NCI-H2029 (cell line): ENCODE data around the gene ILK.

Source experiments
- DNase-seq: peaks from one replicate; lab custom pipeline; 2025; lab: John Stamatoyannopoulos, UW

Gene ILK

GRCh38 chr11:6603287-6604080 is at the start of gene ILK, which contains the start of gene RRP8:
Gene ILK, plus strand, starts transcription at chr11:6603774. Its CDS starts 498 bp downstream, at chr11:6604272.
Gene RRP8, minus strand, starts transcription at chr11:6603616. Its CDS starts 114 bp downstream, at chr11:6603502.
- DNase-seq, result peak; percentile 85

DNA sequence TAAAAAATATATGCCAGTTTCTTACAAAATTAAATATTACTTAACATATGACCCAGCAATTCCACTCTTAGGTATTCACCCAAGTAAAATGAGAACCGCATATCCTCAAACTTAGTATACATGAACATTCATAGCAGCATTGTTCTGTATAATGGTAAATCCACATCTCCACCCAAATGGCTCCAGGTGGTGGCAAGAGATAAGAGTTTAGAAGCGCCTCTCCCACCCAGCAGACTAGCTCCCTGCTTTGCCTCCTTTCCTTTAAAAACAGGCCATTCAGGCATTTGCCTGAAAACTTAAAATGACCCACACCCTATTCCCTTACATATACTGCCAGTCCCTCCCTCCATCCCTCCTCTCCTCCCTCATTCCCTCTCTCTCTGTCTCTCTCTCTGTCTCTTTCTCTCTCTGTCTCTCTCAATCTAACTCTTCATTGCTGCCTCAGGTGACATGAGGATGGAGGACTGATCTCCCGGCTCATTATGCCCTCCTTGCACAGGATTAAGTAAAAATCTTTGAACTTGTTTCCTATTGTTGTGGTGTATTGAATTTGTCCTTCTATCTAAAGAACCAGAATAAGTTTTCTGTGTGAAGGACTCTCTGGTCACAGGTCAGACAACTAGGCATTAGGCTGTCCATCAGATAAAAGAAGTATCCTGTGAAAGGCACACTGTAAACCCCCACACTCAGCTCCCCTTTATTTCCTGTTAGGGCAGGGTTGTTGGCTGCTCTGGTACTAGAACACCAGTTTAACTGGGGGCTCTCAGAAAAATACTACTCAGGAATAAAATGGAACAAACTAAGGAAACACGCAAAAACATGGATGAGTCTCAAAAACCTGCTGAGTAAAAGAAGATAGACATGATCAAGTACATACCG is 48.5 kb upstream of the ILK start:
- no peak for DNase-seq

DNA sequence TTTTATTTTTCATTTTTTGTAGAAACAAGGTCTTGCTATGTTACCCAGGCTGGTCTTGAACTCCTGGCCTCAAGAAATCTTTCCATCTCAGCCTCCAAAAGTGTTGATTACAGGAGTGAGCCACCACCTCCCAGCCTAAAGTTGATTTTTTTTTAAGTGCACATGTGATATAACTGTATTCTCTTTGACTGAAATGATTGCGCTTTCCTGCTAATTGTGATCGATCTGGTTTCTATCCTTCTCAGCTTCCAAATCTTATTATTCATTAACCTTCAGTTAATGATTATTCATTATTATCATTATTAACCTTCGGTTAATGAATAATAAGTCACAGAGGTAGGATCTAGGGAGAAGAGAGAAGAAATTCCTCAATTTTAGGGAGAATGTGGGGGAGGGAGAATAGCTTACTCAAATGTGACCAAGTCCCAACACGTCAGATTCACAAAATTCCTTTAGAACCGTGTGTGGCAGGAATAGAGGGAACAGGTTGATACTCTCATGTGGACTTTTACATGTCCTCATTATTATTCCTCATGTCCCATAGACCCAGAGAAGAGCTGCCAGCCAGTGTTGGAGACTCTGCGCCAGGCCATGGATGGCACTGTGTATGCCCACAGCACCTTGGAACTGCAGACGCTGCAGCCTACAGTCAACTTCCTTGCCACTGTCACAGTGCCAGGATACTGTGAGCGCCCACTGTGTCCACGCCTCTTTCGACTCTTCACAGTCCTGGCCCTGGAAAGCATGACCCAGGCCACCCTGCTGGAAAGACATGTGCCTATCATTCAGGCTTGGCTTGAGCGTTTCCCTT is 47.2 kb upstream of the ILK start:
- DNase-seq, result no peak

GRCh38 chr11:6557063-6557462 is 46.5 kb upstream of the ILK start:
- DNase-seq, result no peak

GRCh38 chr11:6557761-6558674 is 45.6 kb upstream of the ILK start:
- DNase-seq, result no peak

- no peak for DNase-seq
Observed at GRCh38 chr11:6559369-6559768, 44.2 kb upstream of the ILK start.

DNA sequence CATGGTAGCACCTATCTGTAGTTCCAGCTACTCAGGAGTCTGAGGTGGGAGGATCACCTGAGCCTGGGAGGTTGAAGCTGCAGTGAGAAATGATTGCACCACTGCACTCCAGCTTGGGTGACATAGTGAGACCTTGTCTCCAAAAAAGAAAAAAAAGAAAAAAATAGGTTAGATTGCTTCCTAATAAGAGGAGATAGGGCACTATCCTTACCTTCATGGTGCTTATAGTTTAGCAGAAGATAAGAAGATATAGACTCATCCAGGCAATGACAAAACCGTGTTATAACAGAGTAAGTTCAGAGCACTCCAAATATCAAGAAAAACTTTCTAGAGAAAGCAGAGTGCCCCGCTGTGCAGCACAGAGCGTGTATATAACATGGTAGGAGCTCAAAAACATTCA is 42.3 kb upstream of the ILK start:
- DNase-seq, result no peak

GRCh38 chr11:6563121-6563619 is 40.4 kb upstream of the ILK start:
- DNase-seq, result no peak

- no peak for DNase-seq
Observed at GRCh38 chr11:6563667-6564066, 39.9 kb upstream of the ILK start.

DNA sequence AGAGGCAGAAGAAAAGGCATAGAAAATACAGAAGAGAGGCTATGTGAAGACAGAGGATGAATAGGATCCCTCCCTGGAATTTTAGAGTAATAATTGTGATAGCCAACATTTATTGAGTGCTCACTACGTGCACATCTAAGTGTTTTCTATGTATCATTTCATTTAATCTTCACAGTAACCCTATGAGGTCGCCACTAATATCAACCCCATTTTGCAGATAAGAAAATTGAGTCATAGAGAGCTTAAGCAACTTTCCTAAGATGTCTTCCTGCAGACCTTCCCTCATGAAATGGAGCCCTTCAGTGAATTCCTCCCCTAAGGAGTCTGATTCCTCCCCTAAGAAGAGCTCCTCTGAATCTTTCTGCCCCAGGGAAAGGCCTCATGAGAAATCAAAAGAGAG is 38.2 kb upstream of the ILK start:
- no peak for DNase-seq

GRCh38 chr11:6565988-6566703 is 37.4 kb upstream of the ILK start:
- peak; percentile 5 for DNase-seq

DNA sequence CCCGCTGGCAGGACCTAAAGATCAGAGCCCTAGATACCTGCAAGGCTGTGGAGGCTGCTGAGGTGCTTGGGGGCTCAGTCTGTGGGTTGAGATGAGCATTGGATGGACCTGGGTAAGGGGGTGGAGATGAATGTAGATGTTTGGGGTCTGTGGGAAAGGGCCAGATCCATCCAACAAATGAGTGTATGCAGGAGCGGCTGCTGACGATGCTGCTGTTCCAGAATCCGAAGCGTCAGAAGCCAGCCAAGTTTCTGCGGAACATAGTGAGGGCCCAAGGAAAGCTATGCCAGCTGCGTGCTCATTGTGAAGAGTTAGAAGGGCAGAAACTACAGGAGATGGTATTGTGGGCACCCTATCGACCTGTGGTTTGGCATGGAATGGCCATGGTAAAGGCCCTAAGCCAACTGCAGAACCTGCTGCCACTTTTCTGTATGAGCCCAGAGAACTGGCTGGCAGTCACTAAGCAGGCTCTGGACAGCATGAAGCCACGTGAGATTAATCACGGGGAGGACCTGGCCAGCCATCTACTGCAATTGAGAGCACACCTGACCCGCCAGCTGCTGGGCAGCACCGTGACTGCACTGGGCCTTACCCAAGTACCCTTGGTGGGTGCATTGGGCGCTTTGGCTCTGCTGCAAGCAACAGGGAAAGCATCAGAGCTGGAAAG is 36.7 kb upstream of the ILK start:
- DNase-seq, result peak; percentile 26

- peak; percentile 26 for DNase-seq
Observed at GRCh38 chr11:6567371-6567745, 36.2 kb upstream of the ILK start.

GRCh38 chr11:6568191-6568918 is 35.2 kb upstream of the ILK start:
- peak; percentile 77 for DNase-seq

GRCh38 chr11:6569706-6570105 is 33.9 kb upstream of the ILK start:
- no peak for DNase-seq

GRCh38 chr11:6570691-6571427 is 32.7 kb upstream of the ILK start:
- no peak for DNase-seq

DNA sequence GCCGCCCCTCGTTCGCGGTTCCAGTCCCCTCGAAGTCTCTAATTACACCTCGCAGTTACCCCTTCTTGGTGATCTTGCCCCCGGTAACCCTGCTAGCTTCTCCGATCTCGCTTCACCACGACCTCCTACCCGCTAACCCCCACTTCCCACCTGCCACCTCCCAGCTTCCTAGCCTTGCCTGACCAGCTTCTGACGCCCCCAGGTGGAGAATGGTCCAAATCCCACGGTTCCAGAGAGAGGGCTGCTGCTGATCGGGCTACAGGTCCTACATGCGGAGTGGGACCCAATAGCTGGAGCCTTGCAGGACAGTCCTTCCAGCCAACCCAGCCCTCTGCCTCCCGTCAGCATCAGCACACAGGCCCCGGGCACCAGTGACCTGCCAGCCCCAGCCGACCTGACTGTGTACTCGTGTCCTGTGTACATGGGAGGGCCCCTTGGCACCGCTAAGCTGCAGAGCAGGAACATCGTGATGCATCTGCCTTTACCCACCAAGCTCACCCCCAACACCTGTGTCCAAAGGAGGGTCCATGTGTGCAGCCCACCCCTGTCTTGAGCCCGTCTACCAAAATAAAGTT is 32.1 kb upstream of the ILK start:
- DNase-seq, result no peak

DNA sequence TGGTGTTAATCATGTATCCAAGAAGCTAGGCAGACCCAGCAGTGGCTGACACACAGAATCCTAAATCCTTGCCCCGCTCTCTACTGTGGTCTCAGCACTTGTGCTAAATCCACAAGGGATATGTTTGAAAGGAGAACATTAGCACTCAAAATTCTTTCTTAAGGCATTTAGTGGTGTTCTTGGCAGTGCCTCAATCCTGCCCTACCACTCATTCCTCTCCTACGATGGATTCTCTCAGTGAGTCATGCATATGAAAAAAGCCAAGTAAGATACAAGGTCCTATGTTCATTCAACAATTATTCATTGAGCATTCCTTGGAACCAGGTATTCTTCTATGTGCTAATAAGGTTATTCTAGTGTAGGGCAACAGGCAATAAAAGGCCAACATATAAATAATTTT is 31.4 kb upstream of the ILK start:
- DNase-seq, result no peak
